ENCODE measurements around the gene ITPR1.

The ITPR1 gene

DNA sequence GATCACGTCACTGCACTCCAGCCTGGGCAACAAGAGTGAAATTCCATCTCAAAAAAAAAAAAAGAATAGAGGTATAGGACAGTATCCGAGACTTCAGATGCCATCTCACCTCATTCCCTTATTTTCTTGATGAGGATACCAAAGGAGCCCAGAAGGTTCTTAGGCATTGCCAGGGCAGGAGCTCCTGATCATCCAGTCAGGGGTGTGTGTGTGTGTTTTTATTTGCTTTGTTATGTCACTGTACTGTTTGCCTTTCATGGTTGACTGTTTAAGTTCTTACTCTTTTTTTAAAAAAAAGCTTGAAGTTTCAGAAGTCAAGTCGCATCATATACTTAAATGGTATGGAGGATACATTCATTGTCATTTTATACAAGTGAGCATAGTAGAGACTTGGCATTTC is 346.1 kb downstream of the ITPR1 start:
- DNase-seq: no peak

DNA sequence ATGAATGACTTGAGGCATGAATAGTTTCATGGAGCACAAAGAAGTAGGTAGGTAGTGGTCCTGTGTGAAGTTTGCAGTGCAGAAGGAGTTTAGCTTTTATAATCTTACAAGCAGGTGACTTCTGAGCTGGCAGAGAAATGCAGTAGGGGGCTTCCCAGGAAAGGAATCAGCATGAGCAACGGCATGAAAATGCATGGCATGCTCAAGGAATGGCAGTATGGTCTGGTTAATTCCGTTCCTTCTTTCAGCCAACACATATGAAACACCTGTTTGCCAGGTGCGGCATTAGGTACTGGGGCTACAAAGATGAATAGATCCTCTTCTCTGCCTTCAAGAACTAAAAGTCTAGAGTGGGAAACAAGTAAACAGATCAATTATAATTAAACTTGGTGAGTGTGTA is 348.1 kb downstream of the ITPR1 start:
- DNase-seq: no peak

DNA sequence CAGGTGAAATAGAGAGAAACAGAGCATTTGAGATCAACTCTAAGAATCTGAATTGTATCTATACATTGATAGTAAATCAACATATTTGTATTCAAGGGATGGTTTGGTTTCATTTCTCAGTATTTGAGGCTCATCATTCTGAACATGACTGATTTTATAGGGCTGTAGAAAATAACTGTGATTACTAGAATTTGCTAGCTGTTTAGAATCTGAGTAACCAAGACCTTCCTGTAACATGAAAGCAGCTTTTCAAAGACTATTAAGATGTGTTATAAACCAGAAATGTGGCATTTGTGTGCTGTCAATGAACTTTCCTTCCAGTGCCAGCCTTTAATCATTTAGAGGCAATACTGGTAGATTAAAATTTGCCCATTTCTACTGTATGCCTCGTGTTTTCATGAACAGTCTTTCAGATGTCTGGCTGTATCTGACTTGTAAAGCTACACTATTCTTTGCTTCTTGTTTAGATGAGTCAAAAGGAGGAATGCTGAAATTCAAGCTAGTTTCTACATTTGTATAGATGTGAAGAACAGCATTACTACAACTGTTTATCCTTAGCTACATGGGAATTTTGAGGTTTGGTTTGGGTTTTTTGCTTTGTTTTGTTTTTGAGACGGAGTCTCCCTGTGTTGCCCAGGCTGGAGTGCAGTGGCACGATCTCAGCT is 348.8 kb downstream of the ITPR1 start:
- DNase-seq: no peak

DNA sequence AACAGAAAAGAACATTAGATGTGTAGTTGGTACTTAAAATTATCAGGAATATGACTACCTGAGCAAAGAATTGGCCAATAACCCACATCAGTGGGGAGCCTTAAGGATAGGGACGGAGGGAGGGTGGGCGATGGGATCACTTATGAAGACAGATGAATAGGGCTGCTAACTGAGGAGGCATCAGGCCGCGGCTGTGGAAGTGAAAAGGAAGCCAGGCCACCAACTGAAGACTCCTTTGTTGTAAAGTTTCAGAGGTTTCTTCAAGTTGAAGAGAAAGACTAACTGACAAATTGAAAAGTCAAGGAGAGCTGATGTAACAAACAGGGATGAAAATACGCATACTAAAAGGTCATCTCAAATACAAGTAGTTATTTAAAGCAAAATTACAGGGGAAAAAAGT is 350.5 kb downstream of the ITPR1 start:
- DNase-seq: no peak

DNA sequence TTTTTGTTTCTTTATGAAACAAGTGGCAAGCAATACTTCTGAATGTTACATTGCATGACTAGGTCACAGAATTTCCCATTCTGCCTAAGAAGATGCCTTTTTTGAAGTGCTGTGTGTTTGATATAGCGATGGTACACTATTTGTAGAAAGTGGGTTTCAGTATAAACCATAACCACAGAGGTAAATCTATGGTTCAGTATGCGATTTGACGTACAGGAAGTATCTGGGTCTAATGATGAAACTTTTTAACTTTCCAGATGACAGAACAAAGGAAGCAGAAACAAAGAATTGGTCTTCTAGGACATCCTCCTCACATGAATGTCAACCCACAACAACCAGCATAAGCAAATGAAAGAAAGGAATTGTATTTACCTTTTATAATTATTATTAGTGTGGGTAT is 352.7 kb downstream of the ITPR1 start:
- DNase-seq: no peak

DNA sequence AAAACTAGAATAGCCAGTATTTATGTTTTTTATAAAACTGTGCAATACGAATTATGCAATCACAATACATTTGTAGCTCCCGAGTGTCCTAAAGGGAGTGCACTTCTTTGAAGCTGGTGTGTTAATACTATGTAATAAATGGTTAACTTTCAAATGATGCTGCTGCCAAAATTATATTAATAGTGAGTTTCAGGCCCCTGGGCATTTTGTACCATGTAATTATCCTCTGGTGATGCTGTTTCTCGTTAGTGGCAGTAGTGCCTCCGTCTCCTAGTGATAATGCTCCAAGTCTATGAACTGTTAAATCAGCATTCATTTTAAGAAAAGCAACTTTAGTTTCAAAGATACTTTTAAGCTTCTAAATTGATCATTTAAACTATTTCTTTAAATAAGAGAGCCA is 353.4 kb downstream of the ITPR1 start:
- no peak for DNase-seq

DNA sequence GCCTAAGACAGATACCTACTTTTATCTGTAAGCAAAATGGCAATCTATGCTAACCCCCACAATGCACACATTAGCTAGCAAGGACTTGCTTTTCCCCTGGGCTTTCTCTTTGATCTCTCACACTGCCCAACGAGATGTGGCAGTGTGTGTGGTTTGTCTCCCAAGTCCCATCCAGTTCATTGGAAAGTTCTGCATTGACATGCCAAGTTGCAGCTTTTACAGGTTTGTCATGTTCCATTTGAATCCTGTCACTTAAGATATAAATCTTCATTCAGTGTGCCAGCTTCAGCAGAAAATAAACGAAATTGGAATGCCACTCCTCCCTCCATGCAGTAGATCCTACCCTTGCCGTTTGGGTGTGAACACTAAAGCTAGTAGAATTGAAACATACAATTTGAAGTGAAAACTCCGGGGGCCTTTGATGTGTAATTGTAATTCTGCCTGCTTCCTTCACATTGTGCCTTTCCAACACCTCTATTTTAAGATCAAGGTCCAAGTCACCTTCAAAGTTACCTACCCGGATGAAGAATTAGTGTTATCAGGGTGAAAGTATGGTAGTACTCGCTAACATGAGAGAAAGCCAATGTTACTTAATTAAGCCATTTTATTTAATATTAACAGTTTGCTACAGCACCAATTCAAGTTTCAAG is 355.2 kb downstream of the ITPR1 start:
- DNase-seq: no peak

DNA sequence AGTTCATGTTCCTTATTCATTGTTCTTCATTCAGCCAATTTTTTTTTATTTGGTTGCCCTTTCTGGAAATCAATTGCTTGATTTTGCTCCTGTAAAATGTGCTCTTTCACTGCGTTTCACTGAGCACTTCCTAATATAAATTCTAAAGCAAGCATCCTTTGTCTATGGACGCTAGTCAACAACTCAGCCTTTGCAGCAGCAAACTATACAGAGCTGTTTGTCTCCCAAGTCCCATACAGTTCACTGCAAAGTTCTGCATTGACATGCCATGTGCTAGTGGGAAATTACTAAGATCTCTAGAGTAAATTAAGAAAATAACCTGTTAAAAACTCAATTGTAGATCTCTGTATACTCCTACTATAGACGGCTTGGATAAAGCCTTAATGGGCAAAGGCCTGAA is 356.0 kb downstream of the ITPR1 start:
- no peak for DNase-seq

DNA sequence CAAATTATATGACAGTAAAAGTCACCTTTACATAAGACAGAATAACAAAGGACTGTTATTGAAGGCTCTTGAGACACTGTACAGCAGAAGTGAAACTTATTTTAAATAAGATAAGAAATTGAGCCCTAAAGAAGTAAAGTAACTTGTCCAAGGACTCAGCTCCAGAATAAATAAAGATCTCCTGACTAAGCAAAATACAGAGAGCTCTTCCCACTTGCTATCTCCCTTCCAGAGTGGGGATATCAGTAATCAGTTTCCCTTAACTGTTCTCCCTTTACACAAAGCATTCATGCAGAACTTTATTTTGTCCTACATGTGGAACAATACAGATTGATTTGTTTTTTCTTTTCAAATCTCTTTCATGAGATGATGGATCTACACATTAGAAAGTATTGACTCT is 356.6 kb downstream of the ITPR1 start:
- DNase-seq: no peak

DNA sequence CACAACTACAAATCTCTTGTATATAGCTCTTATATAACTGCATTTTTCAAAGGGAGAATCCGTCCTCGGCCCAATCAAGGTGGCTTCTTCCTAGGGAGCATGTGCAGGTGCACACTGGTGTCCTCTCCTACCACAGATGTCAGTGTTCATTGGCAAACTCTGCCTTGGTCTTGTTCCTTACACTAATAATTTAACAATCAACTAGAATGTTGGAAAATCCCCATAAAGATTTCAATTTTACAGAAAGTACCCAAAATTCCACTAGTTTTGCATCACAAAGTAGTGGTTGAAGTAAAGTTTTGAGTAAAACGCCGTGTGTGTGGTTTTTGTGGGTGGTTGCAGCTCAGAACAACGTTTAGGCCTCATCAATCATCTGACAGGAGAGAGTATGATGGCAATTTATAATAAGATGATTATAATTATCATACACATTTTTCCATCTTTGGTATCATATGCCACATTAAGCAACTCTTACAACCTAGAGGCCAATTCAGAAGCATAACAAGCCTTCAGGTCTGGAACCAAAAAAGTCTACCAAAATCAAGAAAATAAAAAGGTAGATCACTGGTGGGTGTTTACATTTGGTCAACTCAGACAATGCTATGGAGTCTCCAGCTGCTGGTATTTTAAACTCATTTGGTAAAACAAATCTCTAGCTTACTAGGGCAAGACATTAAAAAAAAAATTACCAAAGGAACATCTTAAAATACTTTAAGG is 357.2 kb downstream of the ITPR1 start:
- peak in 1 of 2 experiments; percentile 42 for DNase-seq

DNA sequence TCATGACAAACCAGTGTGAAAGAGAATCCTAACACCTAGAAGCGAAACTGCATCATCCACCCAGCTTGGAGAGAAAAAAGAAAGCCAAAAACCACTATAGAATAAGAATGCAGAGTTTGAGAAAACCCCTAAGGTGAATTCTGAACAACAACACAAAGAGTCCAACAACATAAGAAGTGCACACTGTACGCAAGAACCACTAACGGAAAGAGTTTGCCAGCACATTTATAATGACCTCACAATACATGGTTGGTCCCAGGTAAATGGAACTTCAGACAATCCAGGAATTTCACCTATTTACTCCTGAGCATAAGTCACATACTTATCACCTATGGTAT is 357.7 kb downstream of the ITPR1 start:
- no peak for DNase-seq

DNA sequence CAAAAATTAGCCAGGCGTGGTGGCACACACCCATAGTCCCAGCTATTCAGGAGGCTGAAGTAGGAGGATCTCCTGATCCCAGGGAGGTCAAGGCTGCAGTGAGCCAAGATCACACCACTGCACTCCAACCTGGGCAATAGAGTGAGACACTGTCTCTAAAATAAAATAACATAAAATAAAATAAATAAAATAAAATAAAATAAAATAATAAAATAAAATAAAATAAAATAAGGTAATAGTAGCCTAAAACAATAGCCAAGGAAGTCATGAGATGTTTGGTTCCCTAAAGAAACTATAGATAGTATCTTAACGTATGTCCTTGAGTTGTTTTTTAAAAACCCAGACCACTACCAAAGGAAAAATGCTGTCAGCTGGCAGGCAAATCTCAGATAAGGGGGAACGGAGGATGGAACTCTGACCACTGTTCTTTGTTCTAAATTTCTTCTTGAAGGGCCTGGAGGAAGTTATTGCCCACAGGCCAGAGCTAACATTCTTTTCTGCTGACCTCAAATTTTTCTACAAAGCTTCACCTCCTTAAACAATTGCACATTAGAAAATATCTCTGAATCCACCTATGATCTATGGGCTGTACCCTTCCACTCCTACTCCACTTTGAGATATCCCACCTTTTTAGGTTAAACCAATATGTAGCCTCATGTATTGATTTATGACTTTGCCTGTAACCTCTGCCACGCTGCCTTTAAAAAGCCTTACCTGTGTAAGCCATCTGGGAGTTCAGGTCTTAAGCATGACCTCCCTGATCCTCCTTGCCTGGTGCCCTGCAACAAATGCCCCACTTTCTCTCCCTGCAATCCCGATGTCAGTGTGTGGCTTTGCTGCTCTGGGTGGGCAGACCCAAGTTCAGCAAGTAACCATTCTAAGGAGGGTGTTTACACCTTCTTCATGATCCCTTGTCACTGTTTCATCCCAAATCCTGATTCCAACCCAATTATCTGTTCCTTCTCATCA is 359.9 kb downstream of the ITPR1 start:
- no peak for DNase-seq

DNA sequence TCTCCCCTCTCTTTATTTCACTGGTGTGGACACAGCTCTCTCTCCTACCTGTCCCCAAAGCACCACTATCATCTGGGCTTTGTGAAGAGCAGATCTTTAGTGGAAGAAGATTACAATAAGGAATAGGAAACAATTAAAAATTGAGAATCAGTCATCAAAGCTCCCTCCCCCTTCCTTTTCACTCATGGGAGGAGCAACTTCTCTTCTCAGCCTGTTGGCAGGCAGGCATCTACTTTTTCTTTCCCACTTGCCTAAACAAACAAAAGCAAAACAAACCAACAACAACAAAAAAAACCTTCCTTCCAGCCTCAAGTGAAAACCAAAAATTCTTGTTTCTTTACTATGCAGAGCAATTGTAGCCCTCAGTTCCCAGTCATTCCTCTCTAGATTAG is 360.6 kb downstream of the ITPR1 start:
- DNase-seq: no peak

DNA sequence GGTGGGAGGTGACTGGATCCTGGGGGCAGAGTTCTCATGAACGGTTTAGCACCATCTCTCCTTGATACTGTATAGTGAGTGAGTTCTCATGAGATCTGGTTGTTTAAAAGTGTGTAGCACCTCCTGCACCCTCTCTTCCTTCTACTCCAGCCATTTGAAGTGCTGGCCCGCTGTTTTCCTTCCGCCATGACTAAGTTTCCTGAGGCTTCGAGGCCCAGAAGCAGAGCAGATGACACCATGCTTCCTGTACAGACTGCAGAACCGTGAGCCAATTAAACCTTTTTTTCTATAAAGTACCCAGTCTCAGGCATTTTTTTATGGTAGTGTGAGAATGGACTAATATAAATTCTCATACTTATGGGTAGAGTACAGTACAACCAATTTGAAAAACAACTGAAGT is 362.5 kb downstream of the ITPR1 start:
- no peak for DNase-seq

DNA sequence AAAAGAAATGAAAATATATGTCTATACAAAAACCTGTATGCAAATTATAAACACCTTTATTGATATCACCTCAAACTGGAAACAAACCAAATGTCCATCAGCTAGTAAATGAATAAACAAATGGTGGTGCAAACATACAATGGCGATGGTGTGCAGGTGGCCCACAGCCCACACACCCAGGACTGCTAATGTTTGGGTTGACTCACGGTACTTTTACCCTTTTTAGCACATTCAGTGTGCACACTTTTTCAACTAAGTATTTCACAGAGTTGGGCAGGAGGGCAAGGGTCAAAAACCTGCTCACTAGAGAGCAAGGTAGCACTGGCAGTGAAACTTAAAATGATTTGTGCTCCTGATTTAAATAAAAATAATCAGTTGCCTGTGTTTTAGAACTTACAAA is 363.0 kb downstream of the ITPR1 start:
- DNase-seq: no peak

DNA sequence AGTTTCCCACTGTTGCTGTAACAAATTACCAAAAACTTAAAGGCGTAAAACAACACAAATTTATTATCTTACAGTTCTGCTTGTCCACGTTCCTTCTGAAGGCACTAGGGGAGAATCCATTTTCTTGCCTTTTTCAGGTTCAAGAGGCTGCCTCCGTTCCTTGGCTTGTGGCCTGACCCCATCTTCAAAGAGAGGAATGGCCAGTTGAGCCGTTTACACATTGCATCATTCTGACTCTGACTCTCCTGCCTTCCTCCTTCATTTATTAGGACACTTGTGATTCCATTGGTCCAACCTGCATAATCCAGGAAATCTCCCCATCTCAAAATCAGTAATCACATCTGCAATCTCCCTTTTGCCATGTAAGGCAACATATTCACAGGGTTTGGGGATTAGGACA is 363.4 kb downstream of the ITPR1 start:
- no peak for DNase-seq

DNA sequence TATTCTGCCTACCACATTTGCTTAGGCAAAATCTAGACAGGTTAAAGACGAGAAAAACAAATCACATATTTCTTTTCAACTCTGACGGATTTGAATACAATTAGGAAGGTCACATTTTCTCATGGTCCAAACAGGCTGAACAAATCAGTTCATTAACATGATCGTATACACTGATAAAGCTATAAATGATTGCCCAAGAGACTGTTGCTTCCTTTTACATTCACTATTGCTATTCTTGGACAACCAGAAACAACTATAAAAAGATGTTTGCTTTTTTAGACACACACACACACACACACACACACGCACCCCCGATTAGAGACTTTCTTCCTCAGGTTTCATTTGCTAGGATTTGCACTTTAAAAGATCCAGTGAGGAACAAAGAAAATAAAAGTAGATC is 363.8 kb downstream of the ITPR1 start:
- DNase-seq: no peak

DNA sequence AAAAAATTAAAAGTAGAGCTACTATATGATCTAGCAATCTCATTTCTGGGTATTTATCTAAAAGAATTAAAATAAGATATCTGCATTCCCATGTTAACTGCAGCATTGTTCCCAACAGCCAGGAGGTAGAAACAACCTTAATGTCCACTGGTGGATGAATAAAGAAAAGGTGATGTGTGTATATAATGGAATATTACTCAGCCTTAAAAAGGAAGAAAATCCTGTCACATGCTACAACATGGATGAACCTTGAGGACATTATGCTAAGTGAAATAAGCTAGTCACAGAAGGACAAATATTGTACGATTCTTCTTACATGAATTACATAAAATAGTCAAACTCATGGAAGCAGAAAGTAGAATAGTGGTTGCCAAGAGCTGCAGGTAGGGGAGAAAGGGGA is 366.6 kb downstream of the ITPR1 start:
- DNase-seq: no peak

DNA sequence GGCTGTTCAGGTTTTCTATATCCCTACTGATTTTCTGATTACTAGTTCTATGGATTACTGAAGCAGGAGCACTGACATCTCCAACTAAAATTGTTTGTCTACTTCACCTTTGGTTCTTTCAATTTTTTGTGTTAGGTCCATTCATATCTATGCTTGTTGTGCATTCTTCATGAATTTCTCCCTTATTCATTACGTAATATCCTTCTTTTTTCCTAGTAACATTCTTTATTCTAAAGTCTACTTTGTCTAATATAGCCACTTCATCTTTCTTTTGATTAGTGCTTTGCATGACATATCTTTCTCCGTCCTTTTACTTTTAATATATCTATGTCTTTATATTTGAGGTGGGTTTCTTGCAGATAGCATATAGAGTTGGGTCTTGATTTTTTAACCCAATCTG is 369.8 kb downstream of the ITPR1 start:
- no peak for DNase-seq

DNA sequence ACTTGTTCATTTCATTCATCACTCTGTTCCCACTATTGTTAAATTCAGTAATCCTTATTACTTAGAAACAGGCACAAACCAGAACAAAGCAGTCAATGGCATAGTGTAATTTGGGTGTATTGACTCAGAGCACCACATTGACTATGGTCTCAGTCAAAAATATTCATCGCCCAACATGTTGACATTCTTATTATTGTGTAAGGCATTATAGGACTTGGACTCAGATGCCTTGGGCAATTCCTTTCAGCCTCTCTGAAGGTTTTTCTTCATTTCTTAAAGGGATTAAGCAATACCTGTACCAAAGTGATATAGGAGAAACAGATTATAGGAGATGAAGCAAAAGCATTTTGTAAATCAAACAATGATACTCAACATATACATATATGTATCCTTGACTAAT is 371.4 kb downstream of the ITPR1 start:
- DNase-seq: no peak

DNA sequence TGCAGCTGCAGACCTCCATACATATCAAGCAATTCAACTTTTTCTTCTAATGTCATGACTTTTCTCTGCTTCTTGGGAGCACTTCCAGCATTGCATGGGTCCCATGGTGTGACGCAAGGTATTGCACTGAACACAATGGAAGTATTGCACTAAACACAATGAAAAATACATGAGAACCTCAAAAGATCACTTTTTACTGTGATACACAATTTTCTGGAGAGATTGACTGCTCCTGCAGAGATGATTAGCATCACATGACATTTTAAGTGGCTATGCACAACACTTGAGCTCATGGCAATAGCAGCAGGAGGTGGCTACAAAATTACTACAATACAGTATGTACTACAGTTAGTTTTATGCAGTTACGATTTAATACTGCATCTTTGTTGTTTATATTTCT is 372.6 kb downstream of the ITPR1 start:
- DNase-seq: no peak

DNA sequence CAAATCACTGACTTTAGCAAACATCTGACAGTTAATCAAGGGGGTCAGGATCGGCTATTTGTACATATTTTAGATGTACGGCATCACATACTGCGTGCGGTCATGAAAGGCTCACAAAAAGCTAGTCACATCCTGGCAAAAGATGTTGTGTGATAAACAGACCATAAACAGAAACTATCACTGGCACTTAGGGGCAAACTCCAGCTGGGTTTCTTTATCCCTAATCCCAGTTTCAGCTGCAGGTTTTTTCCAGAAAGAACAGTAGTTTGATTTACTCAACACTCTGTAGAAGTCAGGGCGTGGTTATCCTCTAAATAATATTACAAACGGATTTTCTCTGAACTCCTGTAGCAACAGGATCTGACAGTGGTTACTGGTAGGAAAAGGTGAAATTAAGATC is 373.7 kb downstream of the ITPR1 start:
- DNase-seq: no peak

DNA sequence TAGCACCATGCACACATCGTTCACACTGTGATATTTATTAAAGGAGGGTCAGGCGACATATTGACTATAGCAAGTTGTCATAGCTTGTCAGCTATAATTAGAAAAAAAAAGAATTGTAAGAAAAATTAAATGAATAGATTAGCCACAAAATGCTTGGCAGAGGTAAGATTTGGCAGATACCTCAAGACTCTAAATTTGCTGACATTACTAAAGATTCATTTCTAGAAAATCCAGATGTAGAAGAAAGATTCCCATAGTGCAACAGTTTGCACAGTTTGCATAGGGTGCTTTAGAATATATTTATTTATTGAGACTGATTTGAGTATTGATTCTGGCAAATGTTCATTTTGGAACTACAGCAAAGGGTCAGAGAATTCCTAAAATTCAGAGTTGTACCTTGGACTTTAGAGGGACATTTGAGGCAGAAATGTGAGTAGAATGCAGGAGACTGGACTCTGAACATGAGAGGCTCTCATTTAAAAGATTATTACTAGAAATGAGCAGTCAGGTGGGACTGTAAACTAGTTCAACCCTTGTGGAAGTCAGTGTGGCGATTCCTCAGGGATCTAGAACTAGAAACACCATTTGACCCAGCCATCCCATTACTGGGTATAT is 384.1 kb downstream of the ITPR1 start:
- no peak for DNase-seq
